Keratinocyte (primary cell): Measurements from ENCODE around the gene GOLGA8K.
"Not testable (repeated sequence)": the region's sequence is repeated elsewhere in the genome, so short reads cannot be mapped to it uniquely, and the experiment has no call there.

ENCODE experiments used
- CTCF ChIP-seq, 3 experiments: IDR thresholded peaks in 1 of 3; conservative IDR thresholded peaks in 1 of 3; optimal IDR thresholded peaks in 1 of 3; 2 replicates in 2 of 3; 3 replicates in 1 of 3; pipeline versions ENCODE3 to v1.5.1; 2011; ENCODE audit warnings: low read length in 3 of 3, mild to moderate bottlenecking in 3 of 3, moderate library complexity in 2 of 3, control low read depth in 1 of 3, inconsistent platforms in 1 of 3; ENCODE audit not compliant: insufficient read depth in 2 of 3; ENCODE audit errors: extremely low read depth in 1 of 3
- EZH2 ChIP-seq: IDR thresholded peaks from one replicate; pipeline ENCODE4 v1.6.1; 2012; ENCODE audit warnings: inconsistent platforms, mild to moderate bottlenecking, low read length, moderate library complexity

GRCh38 chr15:32345978-32346547 lies 57.0 kb downstream of the GOLGA8K start:
- not testable (repeated sequence) for TF ChIP-seq CTCF (optimal IDR thresholded peaks at IDR 0.05 in 1 of 3, IDR thresholded peaks at IDR 0.05 in 1 of 3, conservative IDR thresholded peaks at IDR 0.05 in 1 of 3; ENCODE audit: extremely low read depth in 1 of 3, insufficient read depth in 2 of 3, low read length in 3 of 3); EZH2
